Measurements from ENCODE around the gene FSD2. TPM values are rescaled to one million over a fixed set of nuclear protein-coding genes. Genes with fewer than 3 reads are reported as not detected.
A peak's percentile ranks its signal among the peaks of the same experiment; 100 is the strongest.

The FSD2 gene
- total and polyA plus RNA-seq, 2 of the 8 experiments (the other 6 are each of a cell fraction or from before 2014, with no cell fraction given): 0.02 TPM; not detected in 1

- Histone ChIP-seq H3K27me3 (replicated peaks in 1 of 4; ENCODE audit: control insufficient read depth in 3 of 4, extremely low read depth in 1 of 4, insufficient read depth in 3 of 4, low read length in 3 of 4) (no peaks in the 10 kb centered on the region), H3K14ac (ENCODE audit: insufficient read length) (no peak overlapping the region), H2BK120ac (replicated peaks; ENCODE audit: low read depth, low read length) (no peak overlapping the region), H3K23me2 (ENCODE audit: low read depth, low read length) (peaks cover 6% of the 10 kb centered on the region; the same call in 1 of the 2 replicates), H3K4ac (replicated peaks; ENCODE audit: insufficient read length, low read depth, low read length) (no peak overlapping the region), H2AFZ (ENCODE audit: low read length) (peak overlapping the region; percentile 83), H3K4me1 (replicated peaks in 1 of 4; ENCODE audit: control insufficient read depth in 3 of 4, insufficient read depth in 4 of 4, low read length in 3 of 4) (peaks cover 0 to 5% (median 2%) of the 10 kb centered on the region in 4 experiments; a peak in 3 of 7 replicates), H4K91ac (replicated peaks; ENCODE audit: insufficient read length, low read length) (no peak overlapping the region), H3K4me2 (ENCODE audit: insufficient read depth in 1 of 2, low read depth in 2 of 2, low read length in 2 of 2) (peak overlapping the region; percentile 89), H2BK20ac (ENCODE audit: low read length) (no peak overlapping the region), H3K18ac (ENCODE audit: extremely low read depth, low read length) (no peak overlapping the region; the same call in 1 of the 2 replicates), H3K23ac (ENCODE audit: insufficient read length) (no peak overlapping the region), H2BK5ac (ENCODE audit: low read depth, low read length) (no peak overlapping the region), H3K79me2 (ENCODE audit: control insufficient read depth in 1 of 2, insufficient read depth in 2 of 2, low read length in 2 of 2) (peaks cover 4 to 29% of the 10 kb centered on the region in 2 experiments; a peak in 3 of 4 replicates), H3K4me3 (ENCODE audit: extremely low read depth in 1 of 4, insufficient read depth in 2 of 4, low read depth in 3 of 4, low read length in 4 of 4) (peak overlapping the region; percentile 72 to 86 (median 83)), H4K20me1 (replicated peaks in 1 of 2; ENCODE audit: control insufficient read depth in 1 of 2, insufficient read depth in 2 of 2, low read length in 2 of 2) (peaks cover 0 to 5% of the 10 kb centered on the region in 2 experiments), H3K9me3 (ENCODE audit: insufficient read depth in 2 of 2, low read depth in 1 of 2, low read length in 1 of 2) (no peaks in the 10 kb centered on the region), H2AK5ac (ENCODE audit: low read depth, low read length) (no peak overlapping the region), H3K9ac (replicated peaks in 1 of 4; ENCODE audit: extremely low read depth in 1 of 4, low read depth in 3 of 4, low read length in 3 of 4) (peak overlapping the region in 3 of 4 experiments; percentile 31 to 61 (median 60); a peak in 5 of 7 replicates), H4K8ac (ENCODE audit: extremely low read depth, insufficient read depth, low read length) (0 out of 2 replicates have a peak overlapping the region, but pooled peaks have one; percentile 57), H3K36me3 (ENCODE audit: control insufficient read depth in 2 of 4, insufficient read depth in 4 of 4, low read length in 3 of 4) (peaks cover 2 to 16% (median 8%) of the 10 kb centered on the region in 4 experiments; a peak in 6 of 8 replicates), H3K27ac (ENCODE audit: low read depth, low read length) (no peak overlapping the region), H3K79me1 (ENCODE audit: low read depth, low read length) (peaks cover 6% of the 10 kb centered on the region; the same call in 1 of the 2 replicates), H2BK15ac (ENCODE audit: low read length) (no peak overlapping the region), H3K56ac (replicated peaks; ENCODE audit: insufficient read length, low read depth, low read length) (no peak overlapping the region), H2BK12ac (ENCODE audit: low read depth, low read length) (no peak overlapping the region), H4K5ac (ENCODE audit: insufficient read length, low read depth, low read length) (no peak overlapping the region)
- WGBS, 2 experiments (ENCODE audit: extremely low coverage in 1 of 2, insufficient coverage in 1 of 2, insufficient read length in 1 of 2, insufficient replicate concordance in 2 of 2, low coverage in 1 of 2, low lambda C conversion rate in 2 of 2, missing lambda C conversion rate in 1 of 2): 9% methylated on average over 8 of the region's 8 CpGs; no CpG with 5 or more reads in 1 of the 2 experiments
- TF ChIP-seq RAD21 (IDR thresholded peaks at IDR 0.05 in 1 of 2, conservative IDR thresholded peaks at IDR 0.05 in 1 of 2; ENCODE audit: low read depth in 2 of 2, low read length in 2 of 2) (0 out of 4 replicates have a peak, but pooled peaks of 1 of the 2 experiments have one; percentile 6), TEAD4 (IDR thresholded peaks at IDR 0.05; ENCODE audit: low read depth, low read length) (no peak)
- TF ChIP-seq, protein P1, sequence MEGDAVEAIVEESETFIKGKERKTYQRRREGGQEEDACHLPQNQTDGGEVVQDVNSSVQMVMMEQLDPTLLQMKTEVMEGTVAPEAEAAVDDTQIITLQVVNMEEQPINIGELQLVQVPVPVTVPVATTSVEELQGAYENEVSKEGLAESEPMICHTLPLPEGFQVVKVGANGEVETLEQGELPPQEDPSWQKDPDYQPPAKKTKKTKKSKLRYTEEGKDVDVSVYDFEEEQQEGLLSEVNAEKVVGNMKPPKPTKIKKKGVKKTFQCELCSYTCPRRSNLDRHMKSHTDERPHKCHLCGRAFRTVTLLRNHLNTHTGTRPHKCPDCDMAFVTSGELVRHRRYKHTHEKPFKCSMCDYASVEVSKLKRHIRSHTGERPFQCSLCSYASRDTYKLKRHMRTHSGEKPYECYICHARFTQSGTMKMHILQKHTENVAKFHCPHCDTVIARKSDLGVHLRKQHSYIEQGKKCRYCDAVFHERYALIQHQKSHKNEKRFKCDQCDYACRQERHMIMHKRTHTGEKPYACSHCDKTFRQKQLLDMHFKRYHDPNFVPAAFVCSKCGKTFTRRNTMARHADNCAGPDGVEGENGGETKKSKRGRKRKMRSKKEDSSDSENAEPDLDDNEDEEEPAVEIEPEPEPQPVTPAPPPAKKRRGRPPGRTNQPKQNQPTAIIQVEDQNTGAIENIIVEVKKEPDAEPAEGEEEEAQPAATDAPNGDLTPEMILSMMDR (IDR thresholded peaks at IDR 0.05; ENCODE audit: control extremely low read depth in 1 of 3, insufficient read depth in 1 of 3, low read depth in 1 of 3, low read length in 3 of 3): peak in 1 of 3 experiments; percentile 4; a peak in 1 of 4 replicates
- ChIA-PET CTCF (ENCODE audit: partially characterized antibody) (interaction anchor here (0.6 to 2.4 kb wide), 11 partner anchors 8 to 262 kb away, joined by 3 to 8 read pairs (median 3); no protein-coding TSS in a partner anchor), POLR2A (ENCODE audit: partially characterized antibody) (interaction anchor here (1.0 to 3.4 kb wide), 9 partner anchors 8 to 215 kb away, joined by 3 to 25 read pairs (median 4); partner anchors contain the start of gene AP3B2)
- FAIRE-seq: no peak
- DNase-seq (ENCODE audit: low read depth in 1 of 2, low spot score in 2 of 2): no peak
Measured at GRCh38 chr15:82750831-82751180, 55.1 kb downstream of the FSD2 start.
